Endothelial cell of umbilical vein (primary cell): Measurements from ENCODE around the gene WRAP73. TPM values are rescaled to one million over a fixed set of nuclear protein-coding genes. Genes with fewer than 3 reads are reported as not detected.

Source experiments
- BruUV-seq: library from RNA; stranded (reverse); fragments of 400-500 nt; replicated peaks from 2 replicates; lab custom pipeline; 2021; lab: Mats Ljungman, UMichigan
- CTCF ChIA-PET: fragments of 300-600, 350-600 bp; sonication (Branson Sonifier 250); formaldehyde crosslinking; loops from one replicate; lab custom pipeline; 2021; ENCODE audit warnings: antibody characterized with exemption, inconsistent platforms; lab: Charles Lee
- POLR2A ChIA-PET: fragments of 300-600, 350-600 bp; sonication (Branson Sonifier 250); formaldehyde crosslinking; loops from one replicate; lab custom pipeline; 2021; ENCODE audit warnings: antibody characterized with exemption, inconsistent platforms; lab: Charles Lee
- DNase-seq: peaks from one replicate; pipeline ENCODE4 v3.0.0-alpha.2; 2011; ENCODE audit warnings: low read depth, low spot score
- FAIRE-seq: peaks from 2 replicates; lab custom pipeline; 2011; peaks lifted over from hg19 to GRCh38; lab: Jason Lieb, UNC
- H2AFZ ChIP-seq: 2 replicates; pipeline ENCODE4 v1.6.0; 2012; ENCODE audit warnings: low read depth, low read length, control low read depth, inconsistent platforms
- H3K27ac ChIP-seq: 2 replicates; pipeline ENCODE4 v1.5.1; 2011; ENCODE audit warnings: low read depth, mild to moderate bottlenecking, control low read depth, low read length, moderate library complexity; ENCODE audit not compliant: insufficient read depth
- H3K27me3 ChIP-seq, 2 experiments: 2 replicates each; pipeline versions ENCODE4 v1.6.0 to v1.6.1; 2011; ENCODE audit warnings: low read length in 2 of 2, mixed read lengths in 1 of 2; ENCODE audit not compliant: control insufficient read depth in 2 of 2, insufficient read depth in 2 of 2
- H3K36me3 ChIP-seq, 2 experiments: 2 replicates in 1 of 2; 3 replicates in 1 of 2; pipeline ENCODE4 v1.5.1; 2011; ENCODE audit warnings: low read length in 2 of 2, mild to moderate bottlenecking in 1 of 2, moderate library complexity in 1 of 2; ENCODE audit not compliant: control insufficient read depth in 2 of 2, insufficient read depth in 2 of 2; ENCODE audit errors: extremely low read depth in 1 of 2
- H3K4me1 ChIP-seq: 3 replicates; pipeline ENCODE4 v1.5.1; 2011; ENCODE audit warnings: mild to moderate bottlenecking, low read length; ENCODE audit not compliant: control insufficient read depth, insufficient read depth; ENCODE audit errors: extremely low read depth
- H3K4me2 ChIP-seq: 2 replicates; pipeline ENCODE4 v1.6.1; 2011; ENCODE audit warnings: low read length, control low read depth, mixed read lengths; ENCODE audit not compliant: insufficient read depth
- H3K4me3 ChIP-seq, 3 experiments: fragments of 200-600 bp in 1 of 3; sonication (generic), shearing (Covaris generic) in 1 of 3; replicated peaks in 1 of 3; 2 replicates each; pipeline ENCODE4 v1.5.1; 2011 to 2016; ENCODE audit warnings: control low read depth in 3 of 3, low read length in 3 of 3, mild to moderate bottlenecking in 2 of 3, inconsistent platforms in 1 of 3, low read depth in 1 of 3, moderate library complexity in 1 of 3; ENCODE audit not compliant: insufficient read depth in 1 of 3
- H3K79me2 ChIP-seq: 2 replicates; pipeline ENCODE4 v1.6.0; 2012; ENCODE audit warnings: low read length, inconsistent platforms; ENCODE audit not compliant: control insufficient read depth, insufficient read depth
- H3K9ac ChIP-seq: replicated peaks from 2 replicates; pipeline ENCODE3; 2011; ENCODE audit warnings: low read length, control low read depth; ENCODE audit not compliant: insufficient read depth; ENCODE audit errors: extremely low read depth
- H3K9me1 ChIP-seq: replicated peaks from 3 replicates; pipeline ENCODE4 v1.6.0; 2011; ENCODE audit warnings: mild to moderate bottlenecking, low read length; ENCODE audit not compliant: control insufficient read depth, insufficient read depth; ENCODE audit errors: extremely low read depth
- H3K9me3 ChIP-seq: replicated peaks from 2 replicates; pipeline ENCODE4 v1.5.1; 2012; ENCODE audit warnings: low read length, inconsistent platforms; ENCODE audit not compliant: control insufficient read depth, insufficient read depth
- H4K20me1 ChIP-seq: replicated peaks from 2 replicates; pipeline ENCODE3; 2011; ENCODE audit warnings: mild to moderate bottlenecking, low read length; ENCODE audit not compliant: control insufficient read depth, insufficient read depth; ENCODE audit errors: extremely low read depth
- CTCF ChIP-seq, 2 donors: IDR thresholded peaks; 1 replicate in 1 of 2; 2 replicates in 1 of 2; pipeline ENCODE4 v1.5.1; 2011; ENCODE audit warnings: low read length in 2 of 2, mild to moderate bottlenecking in 2 of 2, moderate library complexity in 2 of 2, control low read depth in 1 of 2, inconsistent platforms in 1 of 2, low read depth in 1 of 2; ENCODE audit not compliant: insufficient read depth in 1 of 2; ENCODE audit errors: extremely low read depth in 1 of 2
- FOS ChIP-seq: IDR thresholded peaks from 2 replicates; pipeline ENCODE4 v1.6.1; 2011; ENCODE audit warnings: mild to moderate bottlenecking, low read length, moderate library complexity, borderline replicate concordance; ENCODE audit not compliant: insufficient read depth
- GATA2 ChIP-seq: IDR thresholded peaks from 2 replicates; pipeline ENCODE4 v1.7.0; 2011; ENCODE audit warnings: low read depth, mild to moderate bottlenecking, moderate library complexity, mixed read lengths, low read length; ENCODE audit not compliant: insufficient read length, insufficient read depth
- JUN ChIP-seq: IDR thresholded peaks from 2 replicates; pipeline ENCODE4 v1.6.1; 2011; ENCODE audit warnings: borderline replicate concordance, low read depth; ENCODE audit not compliant: insufficient read length, insufficient read depth
- POLR2A ChIP-seq: IDR thresholded peaks from 2 replicates; pipeline ENCODE4 v1.6.1; 2012; ENCODE audit warnings: low read depth, mild to moderate bottlenecking, control low read depth, low read length
- POLR2AphosphoS5 ChIP-seq: IDR thresholded peaks from 2 replicates; pipeline ENCODE4 v1.6.1; 2012; ENCODE audit warnings: low read depth, mild to moderate bottlenecking, control low read depth, low read length, moderate library complexity; ENCODE audit not compliant: insufficient read depth
- dilution Hi-C: fragments of 300-500 bp; cut with MboI; formaldehyde crosslinking; loops from one replicate; pipeline ENCODE4 v1.15.0; 2019; ENCODE audit warnings: low sequenced_read_pairs; ENCODE audit not compliant: extremely low pct_ligation_motif_present
- intact Hi-C: fragments of 100-400 bp; cut with micrococcal nuclease; formaldehyde crosslinking; loops from one replicate; pipeline ENCODE4 v1.10.0; 2022
- polyA plus RNA-seq, 4 experiments: library from polyadenylated mRNA; depleted of rRNA in 3 of 4; stranded (reverse) in 3 of 4; unstranded in 1 of 4; fragments of >200 nt; gene quantifications; 2 replicates each; pipeline versions ENCODE4 v1.2.1 to v1.2.3, GENCODE V29; 2011 to 2012; ENCODE audit warnings: missing spikeins in 1 of 4
- total RNA-seq: library from RNA; stranded (reverse); gene quantifications from 2 replicates; pipeline ENCODE4 v1.2.3, GENCODE V29; 2021

WRAP73 gene
- total and polyA plus RNA-seq, 2 donors (not counting 3 experiments of a cell fraction or from before 2014, with no cell fraction given), result 23.0 to 50.7 TPM

- no peaks in the 10 kb centered on the region for H3K4me1 ChIP-seq
- H3K4me3 ChIP-seq, result no peak overlapping the region
- TF ChIP-seq POLR2A (no peak), POLR2AphosphoS5 (no peak), GATA2 (no peak), JUN (no peak), CTCF (IDR thresholded peaks at IDR 0.05; ENCODE audit: extremely low read depth in 1 of 2, insufficient read depth in 1 of 2, low read depth in 1 of 2, low read length in 2 of 2) (no peak), FOS (no peak)
- H3K27ac ChIP-seq, result no peak overlapping the region
- no peak overlapping the region for H3K4me2 ChIP-seq
- no peak overlapping the region for H2AFZ ChIP-seq
- FAIRE-seq, result no peak
- no peaks in the 10 kb centered on the region for H3K9me3 ChIP-seq
- H3K9me1 ChIP-seq, result no peaks in the 10 kb centered on the region
- ChIA-PET CTCF (interaction anchor here (1.9 kb wide), 1 partner anchor 43 kb away, joined by 7 read pairs; no protein-coding TSS in a partner anchor), POLR2A (no interaction called here)
- H3K36me3 ChIP-seq, result no peaks in the 10 kb centered on the region
- H4K20me1 ChIP-seq, result no peaks in the 10 kb centered on the region
- no TSS peak for BruUV-seq
- no peaks in the 10 kb centered on the region for H3K27me3 ChIP-seq
- intact Hi-C loops, result no loop called here
- dilution Hi-C loops, result no loop called here
- no peak for DNase-seq
- no peaks in the 10 kb centered on the region for H3K79me2 ChIP-seq
- H3K9ac ChIP-seq, result no peak overlapping the region
These were observed 31.5 kb upstream of the WRAP73 start for GRCh38 chr1:3681231-3681897.
